ENCODE results near the gene BRD9.
"Not testable (repeated sequence)": the region's sequence is repeated elsewhere in the genome, so short reads cannot be mapped to it uniquely, and the experiment has no call there.

BRD9 gene

GRCh38 chr5:921456-922435 lies 29.1 kb upstream of the BRD9 start:
- no peak for TF ChIP-seq CTCF (IDR thresholded peaks at IDR 0.05; ENCODE audit: low read depth, low read length)
- DNase-seq (ENCODE audit: extremely low read depth, low read depth) = no peak

- no peak for DNase-seq (ENCODE audit: extremely low read depth, low read depth)
- TF ChIP-seq CTCF (IDR thresholded peaks at IDR 0.05; ENCODE audit: low read depth, low read length) = no peak
Measured at GRCh38 chr5:920321-920720, 27.7 kb upstream of the BRD9 start.

- no peak for TF ChIP-seq CTCF (IDR thresholded peaks at IDR 0.05; ENCODE audit: low read depth, low read length)
- DNase-seq (ENCODE audit: extremely low read depth, low read depth) = no peak
Measured at GRCh38 chr5:919356-920000, 26.9 kb upstream of the BRD9 start.

GRCh38 chr5:918717-919116 lies 26.1 kb upstream of the BRD9 start:
- not testable (repeated sequence) for DNase-seq (ENCODE audit: extremely low read depth, low read depth)

- DNase-seq (ENCODE audit: extremely low read depth, low read depth) = no peak
- TF ChIP-seq CTCF (IDR thresholded peaks at IDR 0.05; ENCODE audit: low read depth, low read length) = no peak
Measured at GRCh38 chr5:916441-917293, 24.1 kb upstream of the BRD9 start.

- no peak for TF ChIP-seq CTCF (IDR thresholded peaks at IDR 0.05; ENCODE audit: low read depth, low read length)
- no peak for DNase-seq (ENCODE audit: extremely low read depth, low read depth)
Measured at GRCh38 chr5:915946-916345, 23.3 kb upstream of the BRD9 start.

GRCh38 chr5:915346-915745 lies 22.7 kb upstream of the BRD9 start:
- DNase-seq (ENCODE audit: extremely low read depth, low read depth) = not testable (repeated sequence)

GRCh38 chr5:914612-915011 lies 22.0 kb upstream of the BRD9 start:
- no peak for TF ChIP-seq CTCF (IDR thresholded peaks at IDR 0.05; ENCODE audit: low read depth, low read length)
- no peak for DNase-seq (ENCODE audit: extremely low read depth, low read depth)
